ENCODE data around the gene TWNK.

TWNK gene

DNA sequence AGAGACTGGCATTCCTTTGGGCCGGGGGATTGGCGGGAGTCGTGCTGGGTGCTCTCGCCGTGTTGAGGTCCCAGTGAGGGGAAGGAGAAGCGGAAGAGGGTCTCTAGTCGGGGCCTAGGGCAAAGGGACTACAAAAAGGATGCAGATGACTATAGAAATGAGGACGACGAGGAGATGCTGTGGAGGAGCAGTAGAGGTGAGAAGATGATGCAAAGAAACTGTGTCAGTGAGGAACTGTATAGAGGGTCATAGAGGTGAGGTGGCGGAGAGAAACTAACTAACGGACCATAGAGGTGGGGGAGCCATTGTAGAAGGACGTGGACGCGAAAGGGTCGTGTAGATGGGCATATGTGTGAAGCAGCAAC is 324 bp downstream of the TWNK start (continued):
- TF ChIP-seq HOXA7 (CRISPR knock-in tag; IDR thresholded peaks at IDR 0.05; ENCODE audit: borderline replicate concordance), result no peak
- 0 out of 2 replicates have a peak, but pooled peaks have one; percentile 27 for TF ChIP-seq KLF7 (tag by site-specific recombination; IDR thresholded peaks at IDR 0.05; ENCODE audit: borderline replicate concordance)
- no peak for TF ChIP-seq OSR2 (tag by site-specific recombination; IDR thresholded peaks at IDR 0.05)
- TF ChIP-seq RBAK (tag by site-specific recombination; IDR thresholded peaks at IDR 0.05), result no peak
- TF ChIP-seq ZNF777 (tag by site-specific recombination; IDR thresholded peaks at IDR 0.05; ENCODE audit: borderline replicate concordance), result no peak
- TF ChIP-seq, protein P1, sequence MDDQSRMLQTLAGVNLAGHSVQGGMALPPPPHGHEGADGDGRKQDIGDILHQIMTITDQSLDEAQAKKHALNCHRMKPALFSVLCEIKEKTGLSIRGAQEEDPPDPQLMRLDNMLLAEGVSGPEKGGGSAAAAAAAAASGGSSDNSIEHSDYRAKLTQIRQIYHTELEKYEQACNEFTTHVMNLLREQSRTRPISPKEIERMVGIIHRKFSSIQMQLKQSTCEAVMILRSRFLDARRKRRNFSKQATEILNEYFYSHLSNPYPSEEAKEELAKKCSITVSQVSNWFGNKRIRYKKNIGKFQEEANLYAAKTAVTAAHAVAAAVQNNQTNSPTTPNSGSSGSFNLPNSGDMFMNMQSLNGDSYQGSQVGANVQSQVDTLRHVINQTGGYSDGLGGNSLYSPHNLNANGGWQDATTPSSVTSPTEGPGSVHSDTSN (CRISPR knock-in tag; IDR thresholded peaks at IDR 0.05), result no peak
- TF ChIP-seq, protein P2, sequence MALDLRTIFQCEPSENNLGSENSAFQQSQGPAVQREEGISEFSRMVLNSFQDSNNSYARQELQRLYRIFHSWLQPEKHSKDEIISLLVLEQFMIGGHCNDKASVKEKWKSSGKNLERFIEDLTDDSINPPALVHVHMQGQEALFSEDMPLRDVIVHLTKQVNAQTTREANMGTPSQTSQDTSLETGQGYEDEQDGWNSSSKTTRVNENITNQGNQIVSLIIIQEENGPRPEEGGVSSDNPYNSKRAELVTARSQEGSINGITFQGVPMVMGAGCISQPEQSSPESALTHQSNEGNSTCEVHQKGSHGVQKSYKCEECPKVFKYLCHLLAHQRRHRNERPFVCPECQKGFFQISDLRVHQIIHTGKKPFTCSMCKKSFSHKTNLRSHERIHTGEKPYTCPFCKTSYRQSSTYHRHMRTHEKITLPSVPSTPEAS (tag by site-specific recombination; IDR thresholded peaks at IDR 0.05), result no peak
- no peak for TF ChIP-seq ZSCAN16 (tag by site-specific recombination; IDR thresholded peaks at IDR 0.05)
- peak; percentile 81 for TF ChIP-seq ZNF335 (tag by site-specific recombination; conservative IDR thresholded peaks at IDR 0.05)
- TF ChIP-seq ZNF76 (tag by site-specific recombination; IDR thresholded peaks at IDR 0.05; ENCODE audit: borderline replicate concordance, low read depth), result no peak
- TF ChIP-seq HOXC10 (CRISPR knock-in tag; IDR thresholded peaks at IDR 0.05), result no peak
- peak; percentile 46; the same call in 1 of the 2 replicates for TF ChIP-seq ZSCAN23 (tag by site-specific recombination; IDR thresholded peaks at IDR 0.05)
- TF ChIP-seq ZNF571 (tag by site-specific recombination; IDR thresholded peaks at IDR 0.05), result no peak
- no peak for TF ChIP-seq GFI1B (tag by site-specific recombination; IDR thresholded peaks at IDR 0.05)
- TF ChIP-seq ZNF830 (tag by site-specific recombination; IDR thresholded peaks at IDR 0.05; ENCODE audit: low read depth), result no peak
- TF ChIP-seq YY1 (tag by site-specific recombination; IDR thresholded peaks at IDR 0.05), result no peak
- TF ChIP-seq KLF1 (tag by site-specific recombination; IDR thresholded peaks at IDR 0.05), result no peak
- TF ChIP-seq, protein P3, sequence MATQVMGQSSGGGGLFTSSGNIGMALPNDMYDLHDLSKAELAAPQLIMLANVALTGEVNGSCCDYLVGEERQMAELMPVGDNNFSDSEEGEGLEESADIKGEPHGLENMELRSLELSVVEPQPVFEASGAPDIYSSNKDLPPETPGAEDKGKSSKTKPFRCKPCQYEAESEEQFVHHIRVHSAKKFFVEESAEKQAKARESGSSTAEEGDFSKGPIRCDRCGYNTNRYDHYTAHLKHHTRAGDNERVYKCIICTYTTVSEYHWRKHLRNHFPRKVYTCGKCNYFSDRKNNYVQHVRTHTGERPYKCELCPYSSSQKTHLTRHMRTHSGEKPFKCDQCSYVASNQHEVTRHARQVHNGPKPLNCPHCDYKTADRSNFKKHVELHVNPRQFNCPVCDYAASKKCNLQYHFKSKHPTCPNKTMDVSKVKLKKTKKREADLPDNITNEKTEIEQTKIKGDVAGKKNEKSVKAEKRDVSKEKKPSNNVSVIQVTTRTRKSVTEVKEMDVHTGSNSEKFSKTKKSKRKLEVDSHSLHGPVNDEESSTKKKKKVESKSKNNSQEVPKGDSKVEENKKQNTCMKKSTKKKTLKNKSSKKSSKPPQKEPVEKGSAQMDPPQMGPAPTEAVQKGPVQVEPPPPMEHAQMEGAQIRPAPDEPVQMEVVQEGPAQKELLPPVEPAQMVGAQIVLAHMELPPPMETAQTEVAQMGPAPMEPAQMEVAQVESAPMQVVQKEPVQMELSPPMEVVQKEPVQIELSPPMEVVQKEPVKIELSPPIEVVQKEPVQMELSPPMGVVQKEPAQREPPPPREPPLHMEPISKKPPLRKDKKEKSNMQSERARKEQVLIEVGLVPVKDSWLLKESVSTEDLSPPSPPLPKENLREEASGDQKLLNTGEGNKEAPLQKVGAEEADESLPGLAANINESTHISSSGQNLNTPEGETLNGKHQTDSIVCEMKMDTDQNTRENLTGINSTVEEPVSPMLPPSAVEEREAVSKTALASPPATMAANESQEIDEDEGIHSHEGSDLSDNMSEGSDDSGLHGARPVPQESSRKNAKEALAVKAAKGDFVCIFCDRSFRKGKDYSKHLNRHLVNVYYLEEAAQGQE (tag by site-specific recombination; IDR thresholded peaks at IDR 0.05), result peak; percentile 49
- TF ChIP-seq ZNF701 (tag by site-specific recombination; IDR thresholded peaks at IDR 0.05), result no peak
- TF ChIP-seq, protein P4, sequence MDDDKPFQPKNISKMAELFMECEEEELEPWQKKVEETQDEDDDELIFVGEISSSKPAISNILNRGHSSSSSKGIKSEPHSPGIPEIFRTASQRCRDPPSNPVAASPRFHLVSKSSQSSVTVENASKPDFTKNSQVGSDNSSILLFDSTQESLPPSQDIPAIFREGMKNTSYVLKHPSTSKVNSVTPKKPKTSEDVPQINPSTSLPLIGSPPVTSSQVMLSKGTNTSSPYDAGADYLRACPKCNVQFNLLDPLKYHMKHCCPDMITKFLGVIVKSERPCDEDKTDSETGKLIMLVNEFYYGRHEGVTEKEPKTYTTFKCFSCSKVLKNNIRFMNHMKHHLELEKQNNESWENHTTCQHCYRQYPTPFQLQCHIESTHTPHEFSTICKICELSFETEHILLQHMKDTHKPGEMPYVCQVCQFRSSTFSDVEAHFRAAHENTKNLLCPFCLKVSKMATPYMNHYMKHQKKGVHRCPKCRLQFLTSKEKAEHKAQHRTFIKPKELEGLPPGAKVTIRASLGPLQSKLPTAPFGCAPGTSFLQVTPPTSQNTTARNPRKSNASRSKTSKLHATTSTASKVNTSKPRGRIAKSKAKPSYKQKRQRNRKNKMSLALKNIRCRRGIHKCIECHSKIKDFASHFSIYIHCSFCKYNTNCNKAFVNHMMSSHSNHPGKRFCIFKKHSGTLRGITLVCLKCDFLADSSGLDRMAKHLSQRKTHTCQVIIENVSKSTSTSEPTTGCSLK (tag by site-specific recombination; IDR thresholded peaks at IDR 0.05), result no peak
- TF ChIP-seq, protein P5, sequence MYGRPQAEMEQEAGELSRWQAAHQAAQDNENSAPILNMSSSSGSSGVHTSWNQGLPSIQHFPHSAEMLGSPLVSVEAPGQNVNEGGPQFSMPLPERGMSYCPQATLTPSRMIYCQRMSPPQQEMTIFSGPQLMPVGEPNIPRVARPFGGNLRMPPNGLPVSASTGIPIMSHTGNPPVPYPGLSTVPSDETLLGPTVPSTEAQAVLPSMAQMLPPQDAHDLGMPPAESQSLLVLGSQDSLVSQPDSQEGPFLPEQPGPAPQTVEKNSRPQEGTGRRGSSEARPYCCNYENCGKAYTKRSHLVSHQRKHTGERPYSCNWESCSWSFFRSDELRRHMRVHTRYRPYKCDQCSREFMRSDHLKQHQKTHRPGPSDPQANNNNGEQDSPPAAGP (tag by site-specific recombination; IDR thresholded peaks at IDR 0.05), result 0 out of 2 replicates have a peak, but pooled peaks have one; percentile 12
- TF ChIP-seq, protein P6, sequence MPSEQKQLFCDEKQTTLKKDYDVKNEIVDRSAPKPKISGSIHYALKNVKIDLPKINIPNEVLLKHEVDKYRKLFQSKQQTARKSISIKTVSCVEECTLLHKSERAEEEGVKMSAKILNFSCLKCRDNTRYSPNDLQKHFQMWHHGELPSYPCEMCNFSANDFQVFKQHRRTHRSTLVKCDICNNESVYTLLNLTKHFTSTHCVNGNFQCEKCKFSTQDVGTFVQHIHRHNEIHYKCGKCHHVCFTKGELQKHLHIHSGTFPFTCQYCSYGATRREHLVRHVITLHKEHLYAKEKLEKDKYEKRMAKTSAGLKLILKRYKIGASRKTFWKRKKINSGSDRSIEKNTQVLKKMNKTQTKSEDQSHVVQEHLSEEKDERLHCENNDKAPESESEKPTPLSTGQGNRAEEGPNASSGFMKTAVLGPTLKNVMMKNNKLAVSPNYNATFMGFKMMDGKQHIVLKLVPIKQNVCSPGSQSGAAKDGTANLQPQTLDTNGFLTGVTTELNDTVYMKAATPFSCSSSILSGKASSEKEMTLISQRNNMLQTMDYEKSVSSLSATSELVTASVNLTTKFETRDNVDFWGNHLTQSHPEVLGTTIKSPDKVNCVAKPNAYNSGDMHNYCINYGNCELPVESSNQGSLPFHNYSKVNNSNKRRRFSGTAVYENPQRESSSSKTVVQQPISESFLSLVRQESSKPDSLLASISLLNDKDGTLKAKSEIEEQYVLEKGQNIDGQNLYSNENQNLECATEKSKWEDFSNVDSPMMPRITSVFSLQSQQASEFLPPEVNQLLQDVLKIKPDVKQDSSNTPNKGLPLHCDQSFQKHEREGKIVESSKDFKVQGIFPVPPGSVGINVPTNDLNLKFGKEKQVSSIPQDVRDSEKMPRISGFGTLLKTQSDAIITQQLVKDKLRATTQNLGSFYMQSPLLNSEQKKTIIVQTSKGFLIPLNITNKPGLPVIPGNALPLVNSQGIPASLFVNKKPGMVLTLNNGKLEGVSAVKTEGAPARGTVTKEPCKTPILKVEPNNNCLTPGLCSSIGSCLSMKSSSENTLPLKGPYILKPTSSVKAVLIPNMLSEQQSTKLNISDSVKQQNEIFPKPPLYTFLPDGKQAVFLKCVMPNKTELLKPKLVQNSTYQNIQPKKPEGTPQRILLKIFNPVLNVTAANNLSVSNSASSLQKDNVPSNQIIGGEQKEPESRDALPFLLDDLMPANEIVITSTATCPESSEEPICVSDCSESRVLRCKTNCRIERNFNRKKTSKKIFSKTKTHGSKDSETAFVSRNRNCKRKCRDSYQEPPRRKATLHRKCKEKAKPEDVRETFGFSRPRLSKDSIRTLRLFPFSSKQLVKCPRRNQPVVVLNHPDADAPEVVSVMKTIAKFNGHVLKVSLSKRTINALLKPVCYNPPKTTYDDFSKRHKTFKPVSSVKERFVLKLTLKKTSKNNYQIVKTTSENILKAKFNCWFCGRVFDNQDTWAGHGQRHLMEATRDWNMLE (tag by site-specific recombination; conservative IDR thresholded peaks at IDR 0.05; ENCODE audit: low read depth), result peak; percentile 68; the same call in 1 of the 2 replicates
- TF ChIP-seq, protein P7, sequence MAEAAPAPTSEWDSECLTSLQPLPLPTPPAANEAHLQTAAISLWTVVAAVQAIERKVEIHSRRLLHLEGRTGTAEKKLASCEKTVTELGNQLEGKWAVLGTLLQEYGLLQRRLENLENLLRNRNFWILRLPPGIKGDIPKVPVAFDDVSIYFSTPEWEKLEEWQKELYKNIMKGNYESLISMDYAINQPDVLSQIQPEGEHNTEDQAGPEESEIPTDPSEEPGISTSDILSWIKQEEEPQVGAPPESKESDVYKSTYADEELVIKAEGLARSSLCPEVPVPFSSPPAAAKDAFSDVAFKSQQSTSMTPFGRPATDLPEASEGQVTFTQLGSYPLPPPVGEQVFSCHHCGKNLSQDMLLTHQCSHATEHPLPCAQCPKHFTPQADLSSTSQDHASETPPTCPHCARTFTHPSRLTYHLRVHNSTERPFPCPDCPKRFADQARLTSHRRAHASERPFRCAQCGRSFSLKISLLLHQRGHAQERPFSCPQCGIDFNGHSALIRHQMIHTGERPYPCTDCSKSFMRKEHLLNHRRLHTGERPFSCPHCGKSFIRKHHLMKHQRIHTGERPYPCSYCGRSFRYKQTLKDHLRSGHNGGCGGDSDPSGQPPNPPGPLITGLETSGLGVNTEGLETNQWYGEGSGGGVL (tag by site-specific recombination; IDR thresholded peaks at IDR 0.05), result no peak
- no peak for TF ChIP-seq ZNF354C (tag by site-specific recombination; IDR thresholded peaks at IDR 0.05; ENCODE audit: borderline replicate concordance, low read depth)
